Smooth muscle cell (in vitro differentiated cells): ENCODE measurements around the gene COX6A2. TPM values are rescaled to one million over a fixed set of nuclear protein-coding genes. Genes with fewer than 3 reads are reported as not detected.

Experiments
- DNase-seq: peaks from one replicate; lab custom pipeline; 2025; ENCODE audit not compliant: unreplicated experiment; lab: John Stamatoyannopoulos, UW
- H2AFZ ChIP-seq: fragments of 200-600 bp; sonication (generic); 2 replicates; pipeline ENCODE4 v1.6.0; 2016; ENCODE audit warnings: antibody characterized with exemption, low read depth, mild to moderate bottlenecking
- H3F3A ChIP-seq: fragments of 200-600 bp; sonication (generic); 2 replicates; pipeline ENCODE4 v1.6.0; 2017; ENCODE audit warnings: antibody characterized with exemption, low read depth
- H3K27ac ChIP-seq: fragments of 200-600 bp; sonication (generic); 2 replicates; pipeline ENCODE4 v1.5.1; 2016; ENCODE audit warnings: low read depth, mild to moderate bottlenecking
- H3K27me3 ChIP-seq: fragments of 200-600 bp; sonication (generic); 2 replicates; pipeline ENCODE4 v1.6.1; 2016; ENCODE audit warnings: low read depth, mild to moderate bottlenecking
- H3K36me3 ChIP-seq: fragments of 200-600 bp; sonication (generic); 2 replicates; pipeline ENCODE4 v1.5.1; 2016; ENCODE audit warnings: low read depth
- H3K4me1 ChIP-seq: fragments of 200-600 bp; sonication (generic); 2 replicates; pipeline ENCODE4 v1.5.1; 2016; ENCODE audit warnings: low read depth
- H3K4me2 ChIP-seq: fragments of 200-600 bp; sonication (generic); 2 replicates; pipeline ENCODE4 v1.6.0; 2016; ENCODE audit warnings: mild to moderate bottlenecking
- H3K4me3 ChIP-seq: fragments of 200-600 bp; sonication (generic); 2 replicates; pipeline ENCODE4 v1.5.1; 2016; ENCODE audit warnings: mild to moderate bottlenecking
- H3K79me2 ChIP-seq: fragments of 200-600 bp; sonication (generic); 2 replicates; pipeline ENCODE4 v1.6.0; 2016; ENCODE audit warnings: low read depth, mild to moderate bottlenecking
- H3K9ac ChIP-seq: fragments of 200-600 bp; sonication (generic); 2 replicates; pipeline ENCODE4 v1.6.0; 2016; ENCODE audit warnings: low read depth
- H3K9me3 ChIP-seq: fragments of 200-600 bp; sonication (generic); replicated peaks from 2 replicates; pipeline ENCODE4 v1.5.1; 2016; ENCODE audit warnings: low read depth
- H4K20me1 ChIP-seq: fragments of 200-600 bp; sonication (generic); 2 replicates; pipeline ENCODE4 v1.6.0; 2016; ENCODE audit warnings: low read depth
- CTCF ChIP-seq: fragments of 200-600 bp; sonication (generic); IDR thresholded peaks from 2 replicates; pipeline ENCODE4 v1.5.1; 2017; ENCODE audit warnings: borderline replicate concordance, mild to moderate bottlenecking, antibody characterized with exemption; ENCODE audit not compliant: insufficient read depth, poor library complexity, severe bottlenecking
- WGBS: methylation state at CpG from one replicate; pipeline ENCODE4 v1.1.7; 2016; ENCODE audit warnings: low lambda C conversion rate; 5-methylcytosine and 5-hydroxymethylcytosine counted together
- polyA plus RNA-seq: library from polyadenylated mRNA; unstranded; fragments of >200 nt; fragmentation: Nextera tagmentation; extraction: Ambion mirVana; gene quantifications from 2 replicates; pipeline ENCODE4 v1.2.1, GENCODE V29; 2016
- total RNA-seq: library from RNA; depleted of rRNA; stranded (reverse); fragments of >200 nt; gene quantifications from 2 replicates; pipeline ENCODE4 v1.2.3, GENCODE V29; 2014

COX6A2 gene
- total RNA-seq (not detected in 2 replicates), polyA plus RNA-seq (not detected in 2 replicates)

GRCh38 chr16:31428279-31428597, at the start of gene COX6A2:
Gene COX6A2, minus strand, starts transcription at chr16:31428360. Its CDS starts 35 bp downstream, at chr16:31428325.
- Histone ChIP-seq H3K27ac (no peak within 1 kb of the TSS), H3K36me3 (no peaks in the 10 kb centered on the region), H2AFZ (no peak within 1 kb of the TSS), H3K27me3 (peaks cover 8% of the 10 kb centered on the region), H3F3A (no peaks in the 10 kb centered on the region), H4K20me1 (no peaks in the 10 kb centered on the region), H3K9me3 (no peaks in the 10 kb centered on the region), H3K4me2 (no peak within 1 kb of the TSS), H3K4me1 (no peaks in the 10 kb centered on the region), H3K9ac (no peak within 1 kb of the TSS), H3K4me3 (no peak within 1 kb of the TSS), H3K79me2 (no peaks in the 10 kb centered on the region)
- no peak for DNase-seq
- whole genome bisulfite sequencing: 77% methylated on average over 7 of the region's 7 CpGs
- no peak for TF ChIP-seq CTCF

- H3K9me3 ChIP-seq: no peaks in the 10 kb centered on the region
- no peak overlapping the region for H2AFZ ChIP-seq
- H3K27me3 ChIP-seq: no peaks in the 10 kb centered on the region
- H3K4me1 ChIP-seq: no peaks in the 10 kb centered on the region
- no peak for TF ChIP-seq CTCF
- H4K20me1 ChIP-seq: peaks cover 62% of the 10 kb centered on the region
- no peak for DNase-seq
- peaks cover 51% of the 10 kb centered on the region for H3F3A ChIP-seq
- no peaks in the 10 kb centered on the region for H3K79me2 ChIP-seq
- peaks cover 6% of the 10 kb centered on the region for H3K36me3 ChIP-seq
- H3K27ac ChIP-seq: no peak overlapping the region
- WGBS: 63% methylated on average over 47 of the region's 67 CpGs
- peak overlapping the region; percentile 23 for H3K4me3 ChIP-seq
- no peak overlapping the region for H3K9ac ChIP-seq
- no peak overlapping the region for H3K4me2 ChIP-seq
Observed at GRCh38 chr16:31477220-31478216, 49.4 kb upstream of the COX6A2 start.

- no peaks in the 10 kb centered on the region for H3K79me2 ChIP-seq
Observed at GRCh38 chr16:31476303-31477219, 48.4 kb upstream of the COX6A2 start.

More at GRCh38 chr16:31476303-31477219, 48.4 kb upstream of the COX6A2 start:
- H3K9ac ChIP-seq: no peak overlapping the region
- WGBS: 37% methylated on average over 41 of the region's 68 CpGs
- peaks cover 6% of the 10 kb centered on the region for H3K36me3 ChIP-seq
- no peaks in the 10 kb centered on the region for H3K27me3 ChIP-seq
- peak overlapping the region; percentile 34 for H3K4me3 ChIP-seq
- H2AFZ ChIP-seq: no peak overlapping the region
- H3K9me3 ChIP-seq: no peaks in the 10 kb centered on the region
- no peaks in the 10 kb centered on the region for H3K4me1 ChIP-seq
- H3K27ac ChIP-seq: no peak overlapping the region
- H3K4me2 ChIP-seq: no peak overlapping the region
- no peak for TF ChIP-seq CTCF
- no peak for DNase-seq
- peaks cover 51% of the 10 kb centered on the region for H3F3A ChIP-seq
- H4K20me1 ChIP-seq: peaks cover 62% of the 10 kb centered on the region
